Erythroblast (primary cell): ENCODE data around the gene TMEM30B.
"Not testable (repeated sequence)": the region's sequence is repeated elsewhere in the genome, so short reads cannot be mapped to it uniquely, and the experiment has no call there.

Experiments
- GATA1 ChIP-seq: IDR thresholded peaks from 2 replicates; pipeline ENCODE4 v1.6.1; 2011; ENCODE audit warnings: low read depth, mild to moderate bottlenecking, control low read depth, low read length, moderate library complexity
- POLR2A ChIP-seq: IDR thresholded peaks from 2 replicates; pipeline ENCODE4 v1.6.1; 2011; ENCODE audit warnings: mild to moderate bottlenecking, low read length

GRCh38 chr14:61239285-61239684, 41.9 kb downstream of the TMEM30B start:
- not testable (repeated sequence) for TF ChIP-seq POLR2A, GATA1
